OCI-LY3 (cell line): ENCODE data around the gene PLPPR3.

Source experiments
- H2AFZ ChIP-seq: fragments of 200-600, 300-600 bp; shearing (Covaris generic); 2 replicates; pipeline ENCODE4 v1.6.0; 2014; ENCODE audit warnings: antibody characterized with exemption, low read depth, low read length
- H3K27ac ChIP-seq: fragments of 200-600, 300-600 bp; sonication (generic); 2 replicates; pipeline ENCODE4 v1.5.1; 2014; ENCODE audit warnings: mild to moderate bottlenecking, low read length, moderate library complexity, mixed read lengths
- H3K27me3 ChIP-seq: fragments of 200-600, 300-600 bp; sonication (generic); 2 replicates; pipeline ENCODE4 v1.6.1; 2014; ENCODE audit warnings: low read depth, low read length, mixed read lengths
- H3K36me3 ChIP-seq: fragments of 200-600, 300-600 bp; sonication (generic); replicated peaks from 2 replicates; pipeline ENCODE3; 2014; ENCODE audit warnings: low read depth, low read length, mixed read lengths
- H3K4me1 ChIP-seq: fragments of 300-600, 200-600 bp; sonication (generic); 2 replicates; pipeline ENCODE4 v1.6.1; 2014; ENCODE audit warnings: low read length, mixed read lengths
- H3K4me2 ChIP-seq: fragments of 200-600, 300-600 bp; sonication (generic); 2 replicates; pipeline ENCODE4 v1.6.1; 2014; ENCODE audit warnings: low read length, mixed read lengths
- H3K4me3 ChIP-seq: fragments of 300-600, 200-600 bp; sonication (generic); 2 replicates; pipeline ENCODE4 v1.5.1; 2014; ENCODE audit warnings: antibody characterized with exemption, mild to moderate bottlenecking, low read length, moderate library complexity
- H3K79me2 ChIP-seq: fragments of 300-600, 200-600 bp; shearing (Covaris generic); 2 replicates; pipeline ENCODE4 v1.6.1; 2014; ENCODE audit warnings: mild to moderate bottlenecking, low read length, mixed read lengths
- H3K9ac ChIP-seq: fragments of 300-600, 200-600 bp; shearing (Covaris generic); 2 replicates; pipeline ENCODE4 v1.6.0; 2014; ENCODE audit warnings: mild to moderate bottlenecking, low read length, moderate library complexity
- H3K9me3 ChIP-seq: fragments of 200-600, 300-600 bp; shearing (Covaris generic); 2 replicates; pipeline ENCODE4 v1.6.1; 2014; ENCODE audit warnings: low read length, mixed read lengths; ENCODE audit not compliant: insufficient read depth
- H4K20me1 ChIP-seq: fragments of 200-600, 300-600 bp; sonication (generic); 2 replicates; pipeline ENCODE4 v1.6.1; 2016; ENCODE audit warnings: low read length, mixed read lengths; ENCODE audit not compliant: insufficient read depth
- EZH2phosphoT487 ChIP-seq: fragments of 200-600 bp; shearing (Covaris generic); IDR thresholded peaks from 2 replicates; pipeline ENCODE4 v1.6.1; 2018; ENCODE audit warnings: antibody characterized with exemption, mixed run types, low read depth
- TF ChIP-seq, protein P1 (sequence below): fragments of 200-600, 300-600 bp; sonication (generic); IDR thresholded peaks from 2 replicates; pipeline ENCODE4 v1.5.1; 2014; ENCODE audit warnings: antibody characterized with exemption, low read length, low read depth

Gene PLPPR3

DNA sequence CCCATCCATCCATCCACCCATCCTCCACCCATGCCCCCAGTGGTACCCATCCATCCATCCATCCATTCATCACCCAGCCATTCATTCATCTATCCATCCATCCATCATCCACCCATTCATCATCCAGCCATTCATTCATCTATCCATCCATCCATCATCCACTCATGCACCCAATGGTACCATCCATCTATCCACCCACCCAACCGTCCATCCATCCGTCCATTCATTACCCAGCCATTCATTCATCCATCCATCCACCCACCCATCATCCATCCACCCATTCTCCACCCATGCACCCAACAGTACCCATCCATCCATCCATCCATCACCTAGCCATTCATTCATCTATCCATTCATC, 5.3 kb downstream of the PLPPR3 start:
- TF ChIP-seq, protein P1, sequence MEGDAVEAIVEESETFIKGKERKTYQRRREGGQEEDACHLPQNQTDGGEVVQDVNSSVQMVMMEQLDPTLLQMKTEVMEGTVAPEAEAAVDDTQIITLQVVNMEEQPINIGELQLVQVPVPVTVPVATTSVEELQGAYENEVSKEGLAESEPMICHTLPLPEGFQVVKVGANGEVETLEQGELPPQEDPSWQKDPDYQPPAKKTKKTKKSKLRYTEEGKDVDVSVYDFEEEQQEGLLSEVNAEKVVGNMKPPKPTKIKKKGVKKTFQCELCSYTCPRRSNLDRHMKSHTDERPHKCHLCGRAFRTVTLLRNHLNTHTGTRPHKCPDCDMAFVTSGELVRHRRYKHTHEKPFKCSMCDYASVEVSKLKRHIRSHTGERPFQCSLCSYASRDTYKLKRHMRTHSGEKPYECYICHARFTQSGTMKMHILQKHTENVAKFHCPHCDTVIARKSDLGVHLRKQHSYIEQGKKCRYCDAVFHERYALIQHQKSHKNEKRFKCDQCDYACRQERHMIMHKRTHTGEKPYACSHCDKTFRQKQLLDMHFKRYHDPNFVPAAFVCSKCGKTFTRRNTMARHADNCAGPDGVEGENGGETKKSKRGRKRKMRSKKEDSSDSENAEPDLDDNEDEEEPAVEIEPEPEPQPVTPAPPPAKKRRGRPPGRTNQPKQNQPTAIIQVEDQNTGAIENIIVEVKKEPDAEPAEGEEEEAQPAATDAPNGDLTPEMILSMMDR = no peak
- TF ChIP-seq EZH2phosphoT487 = no peak
- Histone ChIP-seq H3K9ac (no peak overlapping the region), H3K4me2 (no peak overlapping the region), H3K4me1 (no peaks in the 10 kb centered on the region), H3K27ac (no peak overlapping the region), H3K27me3 (no peaks in the 10 kb centered on the region), H3K36me3 (peaks cover 42% of the 10 kb centered on the region), H3K9me3 (no peaks in the 10 kb centered on the region), H4K20me1 (peaks cover 7% of the 10 kb centered on the region), H3K79me2 (no peaks in the 10 kb centered on the region), H2AFZ (no peak overlapping the region), H3K4me3 (no peak overlapping the region)

GRCh38 chr19:815775-816499, 5.8 kb downstream of the PLPPR3 start:
- H3K36me3 ChIP-seq = peaks cover 48% of the 10 kb centered on the region
- H3K4me3 ChIP-seq = no peak overlapping the region

DNA sequence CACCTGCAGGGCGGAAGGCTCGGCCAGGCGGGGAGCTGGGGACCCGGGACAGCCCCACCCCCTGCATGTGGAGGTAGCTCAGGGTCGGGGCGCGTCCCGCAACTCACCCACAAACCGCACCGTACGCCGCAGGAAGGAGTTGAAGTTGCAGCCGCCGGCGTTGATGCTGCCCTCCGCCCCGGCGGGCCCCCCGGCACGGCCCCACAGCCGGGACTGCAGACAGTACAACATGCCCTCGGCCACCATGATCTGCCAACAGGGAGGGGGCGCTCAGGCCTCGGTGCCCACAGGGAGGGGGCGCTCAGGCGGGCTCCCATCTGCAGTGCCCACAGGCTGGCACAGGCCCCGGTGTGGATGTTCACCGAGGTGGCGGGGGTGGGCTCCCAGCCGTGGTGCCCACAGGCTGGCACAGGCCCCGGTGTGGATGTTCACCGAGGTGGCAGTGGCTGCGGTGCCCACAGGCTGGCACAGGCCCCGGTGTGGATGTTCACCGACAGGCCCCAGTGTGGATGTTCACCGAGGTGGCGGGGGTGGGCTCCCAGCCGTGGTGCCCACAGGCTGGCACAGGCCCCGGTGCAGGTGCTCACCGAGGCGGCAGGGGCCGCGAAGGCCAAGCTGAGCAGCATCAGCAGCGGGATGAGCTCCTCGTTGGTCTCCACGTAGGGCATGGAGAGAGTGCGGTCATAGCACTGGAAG, 6.5 kb downstream of the PLPPR3 start:
- H3K36me3 ChIP-seq = peaks cover 55% of the 10 kb centered on the region

More at GRCh38 chr19:815775-816499, 5.8 kb downstream of the PLPPR3 start:
- no peak overlapping the region for H3K4me2 ChIP-seq
- H4K20me1 ChIP-seq = peaks cover 9% of the 10 kb centered on the region
- H3K79me2 ChIP-seq = no peaks in the 10 kb centered on the region
- no peak overlapping the region for H2AFZ ChIP-seq
- H3K4me1 ChIP-seq = no peaks in the 10 kb centered on the region
- TF ChIP-seq EZH2phosphoT487 = no peak
- TF ChIP-seq, protein P1 = no peak
- no peaks in the 10 kb centered on the region for H3K9me3 ChIP-seq
- no peak overlapping the region for H3K27ac ChIP-seq
- no peaks in the 10 kb centered on the region for H3K27me3 ChIP-seq
- no peak overlapping the region for H3K9ac ChIP-seq

More for the DNA sequence above, 6.5 kb downstream of the PLPPR3 start:
- no peak overlapping the region for H3K4me2 ChIP-seq
- no peak overlapping the region for H3K27ac ChIP-seq
- no peak overlapping the region for H3K9ac ChIP-seq
- H3K79me2 ChIP-seq = no peaks in the 10 kb centered on the region
- H2AFZ ChIP-seq = no peak overlapping the region
- TF ChIP-seq EZH2phosphoT487 = no peak
- TF ChIP-seq, protein P1 = no peak
- H3K27me3 ChIP-seq = no peaks in the 10 kb centered on the region
- no peak overlapping the region for H3K4me3 ChIP-seq
- H3K9me3 ChIP-seq = no peaks in the 10 kb centered on the region
- peaks cover 16% of the 10 kb centered on the region for H4K20me1 ChIP-seq
- no peaks in the 10 kb centered on the region for H3K4me1 ChIP-seq
